ENCODE results near the gene IYD. TPM values are rescaled to one million over a fixed set of nuclear protein-coding genes. Genes with fewer than 3 reads are reported as not detected.

The IYD gene
- total and polyA plus RNA-seq, 9 of the 15 experiments (the other 6 are each of a cell fraction or from before 2014, with no cell fraction given), result not detected

GRCh38 chr6:150435832-150436231, 67.0 kb downstream of the IYD start (continued):
- TF ChIP-seq SAFB2 (IDR thresholded peaks at IDR 0.05; ENCODE audit: borderline replicate concordance, low read depth, low read length, severe bottlenecking) (no peak), XRCC3 (IDR thresholded peaks at IDR 0.05) (no peak), THAP7 (CRISPR knock-in tag; IDR thresholded peaks at IDR 0.05) (no peak), JUNB (CRISPR knock-in tag; conservative IDR thresholded peaks at IDR 0.05) (no peak), CREB3L1 (IDR thresholded peaks at IDR 0.05; ENCODE audit: borderline replicate concordance, low read depth) (no peak), GATAD2A (IDR thresholded peaks at IDR 0.05) (no peak), YBX1 (IDR thresholded peaks at IDR 0.05) (no peak), CREM (IDR thresholded peaks at IDR 0.05; ENCODE audit: low read depth) (0 out of 2 replicates have a peak, but pooled peaks have one; percentile 20), ETV5 (CRISPR knock-in tag; IDR thresholded peaks at IDR 0.05; ENCODE audit: low read depth) (no peak), NFATC3 (IDR thresholded peaks at IDR 0.05) (no peak), ZNF584 (CRISPR knock-in tag; IDR thresholded peaks at IDR 0.05; ENCODE audit: low read depth) (0 out of 2 replicates have a peak, but pooled peaks have one; percentile 33), DIDO1 (tag; IDR thresholded peaks at IDR 0.05; ENCODE audit: low read depth) (no peak), ZEB2 (IDR thresholded peaks at IDR 0.05) (no peak), ZBTB7A (IDR thresholded peaks at IDR 0.05; ENCODE audit: borderline replicate concordance, control insufficient read depth, low read depth, low read length) (no peak), CBX8 (IDR thresholded peaks at IDR 0.05; ENCODE audit: borderline replicate concordance, extremely low read depth, low read depth, low read length, poor library complexity, severe bottlenecking) (no peak), FOXO4 (CRISPR knock-in tag; IDR thresholded peaks at IDR 0.05) (no peak), SREBF1 (IDR thresholded peaks at IDR 0.05; ENCODE audit: borderline replicate concordance, low read depth, low read length) (no peak), ZNF740 (CRISPR knock-in tag; IDR thresholded peaks at IDR 0.05) (no peak), ZNF740 (tag; IDR thresholded peaks at IDR 0.05) (no peak), ZNF175 (CRISPR knock-in tag; IDR thresholded peaks at IDR 0.05; ENCODE audit: low read depth) (peak; percentile 61; the same call in 1 of the 2 replicates), JUN (IDR thresholded peaks at IDR 0.05; ENCODE audit: borderline replicate concordance, low read depth, low read length) (no peak), JUN (CRISPR knock-in tag; IDR thresholded peaks at IDR 0.05; ENCODE audit: borderline replicate concordance) (no peak)

Data from K562 (cell line).